GM18867 (cell line): ENCODE results near the gene ZFR2.

Source experiments
- ATAC-seq: cut with Tn5 transposase; IDR thresholded peaks from one replicate; pipeline ENCODE4 v1.9.1; 2021; ENCODE audit warnings: mild to moderate bottlenecking, moderate library complexity; ENCODE audit not compliant: unreplicated experiment

The ZFR2 gene

DNA sequence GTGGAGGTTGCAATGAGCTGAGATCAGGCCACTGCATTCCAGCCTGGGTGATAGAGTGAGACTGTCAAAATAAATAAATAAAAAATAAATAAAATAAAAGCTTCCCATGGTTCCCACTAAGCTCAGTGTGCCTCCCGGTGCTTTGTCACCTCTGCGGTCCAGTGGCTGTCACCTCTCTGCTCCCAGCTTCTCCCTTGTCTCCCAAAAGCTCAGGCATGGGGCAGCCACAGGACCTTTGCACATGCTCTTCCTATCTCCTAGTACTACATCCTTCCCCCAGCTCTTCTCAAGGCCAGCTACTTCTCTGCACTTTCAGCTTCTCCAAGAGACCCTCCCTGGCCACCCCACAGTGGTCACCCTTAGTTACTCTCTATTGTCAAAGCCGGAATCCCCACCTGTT is 75.0 kb downstream of the ZFR2 start:
- ATAC-seq: no peak

DNA sequence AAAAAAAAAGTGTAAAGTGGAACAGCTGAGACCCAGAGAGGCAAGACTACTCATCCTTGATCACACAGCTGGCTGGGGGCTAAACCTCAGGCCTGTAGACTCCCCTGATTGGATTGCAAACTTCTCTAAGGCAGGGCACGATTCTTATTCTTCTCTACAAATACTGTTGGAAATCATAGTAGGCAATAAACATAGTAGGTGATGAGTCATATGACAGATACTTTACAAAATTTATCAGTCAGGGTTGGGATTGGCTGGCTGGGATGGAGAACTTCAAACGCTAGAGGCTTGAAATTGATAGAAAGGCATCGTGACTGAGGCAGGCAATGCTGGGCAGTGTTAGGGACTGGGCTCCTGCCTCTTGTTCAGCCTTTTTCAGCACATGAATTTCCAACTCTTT is 76.7 kb downstream of the ZFR2 start:
- ATAC-seq: no peak

- no peak for ATAC-seq
Measured at GRCh38 chr19:3790941-3791340, 77.9 kb downstream of the ZFR2 start.

- no peak for ATAC-seq
Measured at GRCh38 chr19:3790209-3790734, 78.6 kb downstream of the ZFR2 start.

DNA sequence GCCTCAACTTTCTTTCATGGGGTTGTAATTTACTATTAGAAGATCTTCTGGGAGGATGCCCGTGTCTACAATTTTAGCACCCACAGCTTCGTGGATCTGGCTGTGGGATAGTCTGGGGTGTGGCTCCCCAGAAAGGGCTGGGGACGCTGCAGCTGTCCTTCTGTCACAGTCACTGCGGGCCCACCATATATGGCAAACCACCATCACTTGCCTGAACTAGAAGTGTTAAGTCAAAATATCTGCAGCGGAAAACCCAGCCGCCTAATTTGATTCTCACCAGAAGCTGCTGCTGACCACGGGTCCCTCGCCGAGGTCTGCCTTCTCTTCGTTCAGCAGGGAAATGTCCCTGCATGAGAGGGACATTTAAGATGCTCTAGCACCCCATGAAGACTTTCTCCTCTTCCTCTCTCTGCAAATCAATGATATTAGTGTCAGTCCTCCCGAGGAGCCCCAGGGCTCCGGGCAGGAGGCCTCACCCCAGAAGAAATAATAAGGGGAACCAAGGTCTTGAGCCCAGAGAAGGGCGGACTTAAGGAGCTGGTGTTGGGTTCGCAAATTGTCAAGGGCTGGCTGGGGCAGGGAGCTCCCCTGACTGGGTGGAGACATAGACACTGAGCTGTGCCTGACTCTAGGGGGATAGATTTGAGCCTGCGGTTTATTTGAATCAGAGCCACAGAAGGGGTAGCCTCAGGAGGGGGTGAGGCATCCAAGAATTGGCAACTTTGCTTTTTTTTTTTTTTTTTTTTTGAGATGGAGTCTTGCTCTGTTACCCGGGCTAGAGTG is 79.7 kb downstream of the ZFR2 start:
- ATAC-seq: no peak

DNA sequence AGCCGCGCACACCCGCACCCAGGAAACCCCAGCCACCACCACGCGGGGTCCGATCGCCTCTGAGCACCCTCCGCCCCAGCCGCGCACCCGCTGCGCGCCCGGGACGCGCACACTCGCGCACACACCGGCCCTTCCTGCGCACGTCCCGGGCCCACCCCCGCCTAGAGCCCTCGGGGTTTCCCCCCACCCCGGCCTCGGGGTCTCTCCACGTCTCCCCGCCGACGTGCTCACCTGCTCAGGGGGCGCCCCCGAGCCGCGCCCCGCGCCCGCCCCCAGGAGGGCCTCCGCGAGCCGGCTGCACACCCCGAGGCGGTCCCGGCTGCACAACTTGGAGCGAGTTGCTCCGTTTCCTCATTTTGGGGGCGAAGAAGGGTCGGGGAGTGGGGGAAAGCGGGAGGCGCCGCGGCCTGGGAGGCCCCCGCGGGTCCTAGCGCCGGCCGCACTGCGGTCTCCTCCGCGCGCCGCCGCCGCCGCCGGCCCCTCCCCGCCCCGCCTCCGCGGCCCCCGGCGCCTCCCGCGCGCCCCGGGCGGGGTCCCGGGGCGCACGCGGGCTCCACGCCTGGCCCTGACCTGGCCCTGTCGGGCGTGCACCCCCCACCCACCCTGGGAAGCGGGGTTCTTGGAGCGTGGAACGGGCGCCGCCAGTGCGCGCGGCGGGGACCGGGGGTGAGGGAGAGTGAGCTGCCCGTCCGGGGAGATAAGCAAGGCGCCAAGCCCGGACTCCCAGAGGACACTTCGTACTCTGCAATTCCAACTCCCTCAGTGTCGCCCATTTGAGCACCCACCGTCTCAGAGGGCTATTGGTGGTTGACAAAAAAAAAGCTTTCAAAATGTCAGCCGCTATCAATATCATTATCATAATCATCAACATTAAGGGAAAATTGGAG is 82.7 kb downstream of the ZFR2 start, which contains the start of gene MATK:
MATK (minus strand) TSS at position 444 of the 887 bp plus-strand sequence. CDS start 1,246 bp downstream, outside the sequence.
- ATAC-seq: no peak

DNA sequence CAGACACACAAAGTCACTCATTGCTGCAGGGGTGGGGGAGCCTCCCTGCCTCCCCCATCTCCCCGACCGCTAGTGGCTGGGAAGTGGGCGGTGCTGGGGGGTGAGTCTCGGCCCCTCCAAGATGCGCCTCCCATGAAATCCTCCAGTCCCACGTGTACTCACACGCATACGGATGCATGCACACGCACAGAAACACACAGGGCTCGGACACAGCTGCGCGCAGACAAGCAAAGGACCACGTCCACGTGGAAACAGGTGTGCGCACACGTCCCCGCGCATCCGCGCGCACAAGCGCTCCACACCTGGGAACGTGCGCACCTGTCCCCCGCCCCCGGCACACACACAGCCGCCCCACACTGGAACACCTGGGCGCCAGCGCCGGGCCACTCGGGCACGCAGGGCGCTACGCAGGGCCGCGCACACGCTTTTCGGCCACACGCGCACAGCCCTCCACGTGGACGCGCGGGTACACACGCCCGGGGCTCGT is 83.3 kb downstream of the ZFR2 start:
- no peak for ATAC-seq

DNA sequence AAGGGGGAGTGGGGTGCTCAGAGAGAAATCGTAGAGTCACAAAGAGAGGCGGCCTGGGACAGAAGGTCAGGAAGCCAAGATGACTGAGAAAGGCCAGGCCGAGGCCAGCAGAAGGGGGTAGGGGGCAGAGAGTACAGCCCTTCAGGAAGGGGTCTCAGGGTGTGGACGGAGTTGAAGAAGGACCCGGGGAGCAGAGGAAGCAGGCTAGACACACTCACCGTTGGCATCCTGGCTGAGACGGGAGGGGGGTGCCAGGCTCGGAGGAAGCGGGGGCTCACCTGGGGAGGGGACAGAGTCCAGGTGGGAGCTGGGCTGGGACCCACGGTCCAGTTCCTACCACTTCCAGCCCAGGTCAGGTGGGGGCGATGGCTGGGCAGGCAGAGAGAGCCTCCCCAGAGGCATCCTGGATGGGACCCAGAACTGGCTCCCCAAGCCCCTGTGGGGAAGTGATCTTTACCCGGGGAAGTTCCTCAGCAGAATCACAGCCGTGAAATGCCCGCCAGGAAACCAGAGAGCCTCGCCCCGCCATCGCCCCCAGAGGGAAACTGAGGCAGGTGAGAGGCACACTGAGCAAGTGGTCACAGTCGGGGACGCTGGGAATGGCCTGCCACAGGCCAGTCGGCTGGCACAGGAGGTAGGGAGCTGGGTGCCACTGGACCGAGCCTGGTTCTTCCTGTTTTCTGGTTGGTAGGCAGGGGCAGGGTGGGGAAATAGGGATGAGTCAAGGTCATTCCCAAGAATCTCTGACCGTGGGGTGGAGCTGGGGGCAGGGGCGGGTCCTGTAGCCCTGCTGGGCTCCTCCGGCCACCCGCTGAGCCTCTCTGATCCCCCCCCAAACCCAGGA is 84.0 kb downstream of the ZFR2 start:
- ATAC-seq: no peak

- no peak for ATAC-seq
Measured at GRCh38 chr19:3783660-3784584, 84.9 kb downstream of the ZFR2 start.

DNA sequence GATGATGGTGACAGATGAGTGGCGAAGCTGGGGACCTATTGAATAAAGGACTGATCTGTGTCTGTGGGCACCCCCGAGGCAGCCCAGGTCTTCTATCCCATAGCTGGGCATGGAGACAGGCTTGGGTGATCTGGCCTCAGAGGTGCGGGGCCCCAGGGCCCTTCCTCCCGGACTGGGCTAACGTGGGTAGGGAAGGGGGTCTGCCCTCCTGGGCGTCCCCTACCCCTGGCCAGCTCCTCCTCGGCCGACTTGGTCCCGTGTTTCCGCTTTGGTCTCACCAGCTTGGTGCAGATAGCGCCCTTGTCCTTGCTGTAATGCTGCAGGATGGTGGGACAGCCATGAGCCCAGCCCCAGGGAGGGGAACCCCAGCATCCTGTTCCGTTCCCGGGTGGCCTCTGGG is 85.9 kb downstream of the ZFR2 start:
- no peak for ATAC-seq

DNA sequence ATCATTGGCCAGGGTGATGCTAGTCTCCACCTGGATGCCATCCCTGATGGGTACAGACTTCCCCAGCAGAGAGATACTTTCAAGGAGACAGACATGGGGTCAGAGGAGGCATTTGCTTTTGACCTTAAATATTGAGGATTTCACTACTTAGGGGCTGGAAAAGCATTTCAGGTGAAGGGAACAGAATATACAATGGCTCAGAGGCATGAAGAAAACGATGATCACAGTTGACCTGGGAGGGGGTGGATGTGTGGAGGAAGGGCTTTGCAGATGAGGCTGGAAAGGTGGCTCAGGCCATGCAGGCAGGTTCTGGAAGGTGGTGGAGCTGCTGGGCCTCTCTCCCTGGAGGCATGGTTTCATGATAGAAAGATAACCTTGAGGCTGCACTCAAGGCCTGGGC is 86.5 kb downstream of the ZFR2 start:
- ATAC-seq: no peak

DNA sequence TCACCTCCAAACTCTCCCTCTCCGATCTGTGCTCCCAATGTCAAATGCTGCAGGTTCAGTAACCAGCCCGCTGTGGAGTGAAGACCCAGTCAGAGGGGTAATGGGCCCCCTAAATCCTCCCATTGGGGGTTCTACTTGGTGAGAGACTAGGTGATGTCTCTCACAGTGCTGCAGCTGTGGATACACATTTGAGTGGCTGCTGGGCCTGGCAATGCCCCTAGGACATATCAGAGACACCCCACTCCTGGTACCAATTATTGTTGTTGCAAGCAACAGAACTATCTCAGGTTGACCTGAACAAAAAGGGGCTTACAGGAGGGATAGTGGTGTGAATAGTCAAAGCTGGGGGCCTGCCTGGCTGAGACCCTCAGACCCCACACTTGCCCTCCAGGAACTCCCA is 87.2 kb downstream of the ZFR2 start:
- no peak for ATAC-seq

GRCh38 chr19:3780786-3781304 is 88.0 kb downstream of the ZFR2 start:
- no peak for ATAC-seq

DNA sequence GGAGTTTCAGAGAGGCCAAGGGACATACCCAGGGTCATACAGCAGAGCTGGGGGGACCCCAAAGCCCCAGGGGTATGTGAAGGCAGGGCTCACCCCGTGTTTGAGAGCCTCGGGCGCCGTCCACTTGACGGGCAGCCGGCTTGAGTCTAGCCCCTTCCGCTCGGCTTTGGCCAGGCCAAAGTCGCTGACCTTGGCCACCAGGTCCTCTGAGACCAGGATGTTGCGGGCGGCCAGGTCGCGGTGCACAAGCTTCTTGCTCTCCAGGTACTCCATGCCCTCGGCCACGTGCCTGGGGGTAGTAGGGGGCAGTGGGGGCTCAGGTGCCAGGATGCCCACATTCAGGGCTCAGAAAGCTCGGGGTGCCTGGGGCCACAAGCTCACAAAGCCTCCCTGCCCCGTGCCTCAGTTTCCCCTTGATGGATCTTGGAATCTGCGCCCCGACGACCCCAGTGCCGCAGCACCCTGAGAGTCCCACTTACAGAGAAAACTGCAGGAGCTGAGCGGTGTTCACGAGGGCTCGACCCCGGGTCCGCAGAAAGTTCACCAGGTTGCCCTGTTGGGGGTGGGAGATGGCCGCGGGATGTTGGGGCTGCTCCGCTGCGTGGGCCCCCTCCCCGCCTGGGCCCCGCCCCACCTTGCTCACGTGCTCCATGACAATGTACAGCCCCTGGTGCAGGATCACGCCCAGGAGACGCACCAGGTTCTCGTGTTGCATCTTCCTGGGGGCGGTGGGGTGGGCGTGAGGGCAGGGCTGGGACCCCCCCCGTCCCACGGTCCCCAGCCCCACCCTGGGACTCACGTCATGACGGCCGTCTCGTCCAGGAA is 89.7 kb downstream of the ZFR2 start:
- no peak for ATAC-seq

GRCh38 chr19:3778104-3778867 is 90.6 kb downstream of the ZFR2 start:
- ATAC-seq: no peak

GRCh38 chr19:3776479-3777040 is 92.3 kb downstream of the ZFR2 start:
- ATAC-seq: no peak

DNA sequence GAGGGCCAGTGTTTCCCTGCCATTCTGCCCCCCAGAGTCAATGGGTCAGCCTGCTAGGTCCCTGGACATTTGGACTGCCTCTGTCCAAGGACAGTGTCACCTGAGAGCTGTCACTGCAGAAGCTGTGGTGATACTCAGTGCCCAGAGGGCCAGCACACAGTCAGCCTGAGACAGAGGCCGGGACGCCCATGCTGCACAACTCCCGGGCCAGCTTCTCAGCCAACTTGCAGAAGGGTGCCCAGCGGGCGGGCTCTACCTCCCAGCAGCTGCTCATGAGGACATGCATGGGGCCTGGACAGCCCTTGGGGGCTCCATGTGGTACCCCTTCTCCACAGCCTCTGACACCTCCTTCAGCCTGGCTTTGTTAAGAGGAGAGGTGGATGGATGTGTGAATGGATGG is 93.0 kb downstream of the ZFR2 start:
- ATAC-seq: no peak

DNA sequence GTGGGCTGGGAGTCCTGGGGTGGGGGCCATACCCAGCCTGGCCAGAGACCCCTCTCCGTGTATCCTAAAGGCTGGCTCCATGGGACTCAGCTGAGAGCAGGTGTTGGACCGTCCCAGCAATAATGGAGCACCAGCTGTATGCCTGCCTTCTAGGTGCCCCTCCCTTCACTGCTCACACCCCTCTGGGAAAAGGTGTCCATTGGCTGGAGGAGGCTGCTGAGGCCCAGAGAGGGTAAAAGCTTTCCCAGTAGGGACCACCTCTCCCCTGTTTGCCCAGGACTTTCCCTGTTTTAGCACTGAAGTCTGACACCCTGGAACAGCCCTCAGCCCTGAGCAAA is 93.5 kb downstream of the ZFR2 start:
- no peak for ATAC-seq
